ENCODE results near the gene C17orf75. TPM values are rescaled to one million over a fixed set of nuclear protein-coding genes. Genes with fewer than 3 reads are reported as not detected.
"Not testable (repeated sequence)": the region's sequence is repeated elsewhere in the genome, so short reads cannot be mapped to it uniquely, and the experiment has no call there.

Gene C17orf75
- total RNA-seq, 1 experiment from 2014 or later: 34.9 TPM

GRCh38 chr17:32345951-32346600 is 4.1 kb upstream of the C17orf75 start:
- DNase-seq (ENCODE audit: low read depth): no peak

DNA sequence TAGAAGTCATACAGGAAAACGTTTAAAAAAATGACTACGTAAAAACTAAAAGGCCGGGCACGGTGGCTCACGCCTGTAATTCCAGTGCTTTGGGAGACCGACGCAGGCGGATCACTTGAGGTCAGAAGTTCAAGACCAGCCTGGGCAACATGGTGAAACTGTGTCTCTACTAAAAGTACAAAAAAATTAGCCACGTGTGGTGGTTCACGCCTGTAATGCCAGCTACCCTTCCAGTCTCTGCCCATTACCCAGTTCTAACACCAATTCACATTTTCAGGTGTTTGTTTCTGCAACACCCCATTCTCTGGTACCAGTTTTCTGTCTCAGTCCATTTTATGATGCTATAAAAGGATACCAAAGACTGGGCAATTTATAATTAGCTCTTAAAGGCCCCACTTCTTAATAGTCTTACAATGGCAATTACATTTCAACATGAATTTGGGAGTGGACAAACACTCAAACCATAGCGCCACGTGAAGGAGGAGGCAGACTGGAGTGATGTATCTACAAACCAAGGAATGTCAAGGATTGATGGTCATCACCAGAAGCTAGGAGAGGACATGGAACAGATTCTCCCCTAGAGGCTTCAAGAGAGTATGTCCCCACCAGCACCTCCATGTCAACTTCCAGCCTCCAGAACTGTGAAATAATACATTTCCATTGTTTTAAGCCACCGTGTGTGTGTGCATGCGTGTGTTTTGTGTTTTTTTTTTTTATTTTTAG is 791 bp upstream of the C17orf75 start:
- DNase-seq (ENCODE audit: low read depth): no peak

DNA sequence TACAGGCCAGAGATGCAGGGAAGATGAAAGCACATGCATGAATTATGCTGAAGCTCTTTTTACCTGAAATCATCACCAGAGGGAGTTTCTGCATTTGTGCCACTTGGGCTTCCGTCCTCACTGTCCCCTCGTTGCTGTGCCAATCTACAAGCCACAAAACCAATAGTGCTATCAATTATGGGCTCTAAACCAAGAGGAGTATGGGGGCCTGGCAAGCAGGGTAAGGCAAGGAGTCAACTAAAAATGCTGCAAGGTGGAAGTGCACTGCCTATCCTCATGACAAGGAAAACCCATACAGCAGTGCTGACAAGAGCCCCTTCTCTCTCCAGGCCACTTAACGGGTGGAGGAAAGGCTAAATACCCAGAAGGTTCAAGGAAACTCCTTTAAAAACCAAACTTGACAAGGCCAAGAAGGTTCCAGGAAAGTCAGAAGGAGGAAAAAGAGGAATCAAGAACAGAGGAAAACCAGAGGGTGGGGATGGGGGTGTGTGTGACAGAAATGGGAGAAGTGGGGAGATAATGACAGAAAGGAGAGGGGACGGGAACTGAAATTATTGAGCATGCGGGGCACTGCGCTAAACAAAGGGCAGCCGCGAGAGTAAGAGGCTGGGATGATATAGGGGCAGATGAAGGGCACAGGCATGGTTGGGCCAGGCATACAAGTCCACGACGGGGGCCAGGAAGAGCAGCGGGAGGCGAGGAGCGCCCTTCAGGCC is 674 bp downstream of the C17orf75 start:
- DNase-seq (ENCODE audit: low read depth): no peak

GRCh38 chr17:32335687-32336086 is 6.3 kb downstream of the C17orf75 start:
- DNase-seq (ENCODE audit: low read depth): no peak

DNA sequence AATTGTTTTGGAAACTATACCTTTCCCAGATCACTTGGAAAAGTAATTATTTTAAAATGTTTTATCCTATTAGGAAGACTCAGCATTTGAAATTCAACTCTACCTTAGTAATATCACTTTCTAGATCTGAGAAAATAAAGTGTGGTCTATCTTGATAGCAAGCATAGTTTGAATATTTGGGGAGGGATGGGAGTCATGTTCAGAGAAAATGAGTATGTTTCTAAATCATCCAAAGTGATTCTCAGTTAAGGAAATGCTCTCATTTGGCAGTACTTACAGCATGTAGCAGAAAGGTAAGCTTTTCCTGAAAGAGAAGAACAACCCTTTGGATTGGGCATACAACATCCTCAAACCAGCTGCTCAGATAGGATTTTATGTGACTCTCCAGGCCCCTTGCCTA is 6.9 kb downstream of the C17orf75 start:
- no peak for DNase-seq (ENCODE audit: low read depth)

DNA sequence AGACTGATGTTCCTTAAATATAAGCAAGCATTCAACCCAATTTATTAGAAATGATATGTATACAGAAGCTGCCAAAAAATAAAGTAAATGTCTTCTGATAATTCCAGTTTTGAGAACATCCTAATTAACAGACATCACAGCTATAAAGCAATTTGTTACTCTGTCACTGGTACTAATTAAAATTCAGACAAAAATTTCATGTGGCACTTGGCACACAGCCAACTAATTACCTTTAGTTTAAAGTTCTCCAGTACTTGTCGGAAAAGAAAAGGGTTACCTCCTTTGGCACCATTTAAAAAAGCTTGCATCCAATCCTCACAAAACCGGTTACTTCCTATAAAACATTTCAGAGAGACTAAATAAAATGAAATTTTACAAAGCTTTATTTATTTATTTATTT is 8.8 kb downstream of the C17orf75 start:
- no peak for DNase-seq (ENCODE audit: low read depth)

- DNase-seq (ENCODE audit: low read depth): no peak
These were observed 10.5 kb downstream of the C17orf75 start for GRCh38 chr17:32331243-32332040.

DNA sequence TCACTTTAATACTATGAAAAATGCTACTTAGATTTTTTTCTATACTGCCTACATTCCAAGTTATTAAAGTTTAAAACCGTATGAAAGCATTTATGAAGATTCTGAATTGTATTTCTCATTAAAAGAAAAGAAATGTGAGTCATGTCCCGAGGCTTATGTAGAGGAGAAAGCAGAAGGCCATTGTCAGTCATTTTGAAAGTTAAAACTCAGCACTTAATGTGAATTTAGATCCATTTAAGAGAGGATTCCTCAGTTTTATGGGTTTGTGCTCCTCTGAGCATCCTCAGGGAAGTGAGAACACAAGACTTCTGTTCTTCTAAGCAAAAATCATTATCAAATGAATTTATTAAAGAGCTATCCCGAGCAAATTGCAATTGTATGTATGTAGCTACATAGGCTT is 11.8 kb downstream of the C17orf75 start:
- DNase-seq (ENCODE audit: low read depth): no peak

DNA sequence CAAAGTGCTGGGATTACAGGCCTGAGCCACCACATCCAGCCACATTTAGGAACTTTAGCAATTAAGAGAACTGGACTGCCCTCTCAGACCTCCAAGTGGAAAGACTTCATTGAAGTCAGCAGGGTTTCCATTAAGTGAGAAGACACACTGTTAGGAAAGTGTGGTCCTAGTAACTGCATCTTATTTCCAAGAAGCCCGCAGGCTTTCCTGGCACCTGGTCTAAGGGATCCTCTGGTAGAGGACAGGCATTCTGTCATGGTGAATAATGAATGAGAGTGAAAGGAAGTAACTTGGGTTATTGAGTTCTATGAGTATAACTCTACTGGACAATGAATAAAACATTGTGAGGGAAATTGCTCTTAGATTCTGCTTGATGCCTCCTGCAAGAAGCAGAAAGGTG is 14.1 kb downstream of the C17orf75 start:
- DNase-seq (ENCODE audit: low read depth): no peak

- DNase-seq (ENCODE audit: low read depth): peak; percentile 80
These were observed 18.0 kb downstream of the C17orf75 start for GRCh38 chr17:32323811-32324491.

DNA sequence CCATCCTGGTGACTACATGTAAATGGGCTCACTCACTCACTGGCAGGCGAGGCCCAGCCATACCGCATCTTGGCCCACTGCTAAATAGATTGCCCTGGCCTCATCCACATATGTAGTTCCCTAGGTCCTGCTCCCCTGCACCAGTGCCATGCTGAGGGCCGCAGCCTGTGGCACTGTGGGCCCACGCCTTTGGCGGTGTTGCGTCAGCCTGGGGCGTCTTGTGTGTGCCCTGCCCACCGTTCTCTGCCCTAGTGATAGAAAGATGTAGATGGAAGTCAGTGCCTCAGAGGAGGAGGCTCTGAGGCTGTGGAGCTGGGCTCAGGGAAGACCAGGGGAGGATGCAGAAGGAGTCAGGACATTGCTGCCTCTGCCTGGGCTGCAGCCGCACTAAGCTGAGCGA is 18.9 kb downstream of the C17orf75 start:
- DNase-seq (ENCODE audit: low read depth): no peak

- no peak for DNase-seq (ENCODE audit: low read depth)
These were observed 21.1 kb downstream of the C17orf75 start for GRCh38 chr17:32320847-32321246.

GRCh38 chr17:32320080-32320479 is 21.9 kb downstream of the C17orf75 start:
- not testable (repeated sequence) for DNase-seq (ENCODE audit: low read depth)

- peak; percentile 78 for DNase-seq (ENCODE audit: low read depth)
These were observed 22.4 kb downstream of the C17orf75 start for GRCh38 chr17:32319548-32319905.

GRCh38 chr17:32318071-32318470 is 23.9 kb downstream of the C17orf75 start:
- DNase-seq (ENCODE audit: low read depth): no peak

- no peak for DNase-seq (ENCODE audit: low read depth)
These were observed 24.6 kb downstream of the C17orf75 start for GRCh38 chr17:32317353-32317752.

GRCh38 chr17:32316653-32317052 is 25.3 kb downstream of the C17orf75 start:
- DNase-seq (ENCODE audit: low read depth): not testable (repeated sequence)

- no peak for DNase-seq (ENCODE audit: low read depth)
These were observed 26.8 kb downstream of the C17orf75 start for GRCh38 chr17:32315171-32315570.

DNA sequence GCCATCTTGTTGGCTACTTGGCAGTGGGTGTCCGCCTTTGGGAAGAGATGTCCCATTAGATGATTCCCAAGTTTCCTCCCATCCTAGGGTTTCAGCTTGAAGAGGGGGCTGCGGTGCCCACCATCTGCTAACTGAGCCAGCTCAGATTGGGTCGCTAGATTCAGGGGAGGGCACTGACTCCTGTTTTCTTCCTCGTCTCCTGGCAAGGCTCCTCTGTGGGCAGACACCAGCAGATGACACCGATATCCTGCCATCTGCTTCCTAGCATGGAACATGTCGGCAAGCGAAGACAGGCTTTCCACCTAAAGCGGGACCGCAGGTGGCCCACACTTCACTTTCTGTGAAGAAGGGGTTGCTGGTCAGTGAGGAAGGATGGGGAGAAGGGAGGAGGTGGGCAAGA is 27.3 kb downstream of the C17orf75 start:
- DNase-seq (ENCODE audit: low read depth): no peak

DNA sequence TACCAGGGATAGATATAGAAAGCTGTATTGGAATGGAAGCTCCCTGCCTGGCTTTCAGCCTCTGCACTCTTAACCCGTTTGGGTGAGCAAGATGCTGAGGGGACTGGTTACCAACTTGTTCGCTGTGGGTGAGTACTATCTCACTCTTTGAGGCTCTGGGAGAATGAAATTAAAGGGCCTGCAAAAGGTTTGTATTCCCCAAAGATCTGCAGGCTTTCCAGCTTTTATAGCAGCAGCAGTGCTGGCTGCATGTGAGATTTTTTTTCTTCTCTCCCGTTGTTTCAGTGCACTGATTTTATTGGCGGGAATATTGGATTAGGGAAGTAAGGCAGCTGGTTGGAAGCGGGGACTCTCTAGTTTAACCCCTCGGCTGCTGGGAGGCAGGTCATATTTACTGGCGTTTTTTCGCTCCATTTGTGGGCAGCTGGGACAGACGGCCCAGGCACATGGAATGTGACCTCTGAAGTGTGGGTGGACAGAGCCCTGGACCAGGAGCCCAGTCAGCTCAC is 30.9 kb downstream of the C17orf75 start:
- no peak for DNase-seq (ENCODE audit: low read depth)

DNA sequence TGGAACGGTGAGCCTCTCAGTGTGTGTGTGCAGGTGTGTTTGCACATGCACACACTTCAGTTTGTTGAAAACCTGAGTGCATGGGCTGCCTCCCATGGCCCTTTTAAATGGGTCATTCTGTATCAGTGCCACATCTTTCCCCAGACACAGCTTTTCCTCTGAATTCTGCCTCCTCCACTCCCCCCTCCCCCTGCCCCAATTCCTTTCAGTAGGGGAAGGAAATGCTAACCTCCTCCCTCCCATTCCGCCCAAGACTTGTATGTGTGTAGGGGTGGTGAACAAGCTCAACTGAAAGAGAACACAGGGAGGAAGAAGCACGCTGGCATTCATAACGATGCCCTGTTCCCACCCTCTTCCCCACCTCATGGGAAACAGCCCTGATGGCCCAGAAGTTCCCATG is 34.3 kb downstream of the C17orf75 start:
- no peak for DNase-seq (ENCODE audit: low read depth)
